ENCODE results near the gene KRTAP4-3. TPM values are rescaled to one million over a fixed set of nuclear protein-coding genes. Genes with fewer than 3 reads are reported as not detected.

The KRTAP4-3 gene
- total and polyA plus RNA-seq, 10 of the 15 experiments (the other 5 are each of a cell fraction or from before 2014, with no cell fraction given) = not detected

DNA sequence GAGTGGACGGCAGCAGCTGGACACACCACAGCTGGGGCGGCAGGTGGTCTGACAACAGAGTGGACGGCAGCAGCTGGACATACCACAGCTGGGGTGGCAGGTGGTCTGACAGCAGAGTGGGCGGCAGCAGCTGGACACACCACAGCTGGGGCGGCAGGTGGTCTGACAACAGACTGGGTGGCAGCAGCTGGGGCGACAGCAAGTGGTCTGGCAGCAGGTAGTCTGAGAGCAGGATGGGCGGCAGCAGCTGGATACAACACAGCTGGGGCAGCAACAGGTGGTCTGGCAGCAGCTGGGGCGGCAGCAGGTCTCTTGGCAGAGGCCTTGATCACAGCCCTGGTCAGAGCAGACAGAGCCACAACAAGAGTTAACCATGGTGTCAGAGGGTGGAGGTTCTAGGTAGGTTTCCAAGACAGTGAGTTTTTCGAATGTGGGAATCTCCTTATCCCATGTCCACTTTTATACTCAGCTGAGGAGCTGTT, 16.5 kb upstream of the KRTAP4-3 start, which contains the start of gene KRTAP4-1 (continued):
- TF ChIP-seq POU2F2 (IDR thresholded peaks at IDR 0.05; ENCODE audit: borderline replicate concordance, low read depth, low read length) (no peak), RB1 (IDR thresholded peaks at IDR 0.05; ENCODE audit: borderline replicate concordance) (no peak), RUNX3 (IDR thresholded peaks at IDR 0.05; ENCODE audit: low read length) (no peak)

DNA sequence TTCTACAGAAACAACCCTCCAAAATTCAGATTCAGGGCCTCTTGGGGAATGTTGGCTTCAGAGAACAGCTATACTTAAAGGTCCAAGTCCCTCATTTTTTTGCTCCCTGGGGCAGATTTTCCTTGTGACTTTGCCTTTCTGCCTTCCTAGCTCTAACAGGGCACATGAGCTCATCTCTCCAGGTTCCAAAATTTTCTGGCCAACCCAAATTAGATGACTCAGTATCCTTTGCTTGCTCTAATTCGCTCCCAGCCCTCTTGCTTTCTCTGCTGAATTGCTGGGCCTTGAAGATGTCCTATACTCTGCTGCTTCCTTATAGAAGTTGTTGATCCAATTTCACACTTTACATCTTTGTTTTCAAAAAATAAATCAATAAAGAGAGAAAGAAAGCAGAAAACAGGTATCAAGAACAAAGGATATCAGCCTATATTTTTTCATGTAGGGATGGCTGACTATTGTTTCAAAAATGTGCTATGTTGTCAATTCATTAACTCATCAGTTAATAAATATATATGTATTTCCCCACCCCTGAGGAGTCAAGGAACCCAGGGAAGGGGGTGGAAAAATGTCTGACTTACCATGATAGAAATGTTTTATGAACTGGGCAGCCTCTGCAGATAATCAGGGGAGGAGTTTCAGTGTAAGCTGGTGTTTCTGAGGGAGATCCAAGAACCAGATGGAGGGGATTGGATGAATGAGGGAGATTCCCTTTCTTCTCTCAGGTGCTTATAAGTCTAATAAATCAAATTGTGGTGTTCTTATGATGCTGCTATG, 11.0 kb upstream of the KRTAP4-3 start:
- Histone ChIP-seq H3K36me3 (ENCODE audit: control insufficient read depth in 2 of 2, insufficient read depth in 2 of 2, low read length in 1 of 2) (no peaks in the 10 kb centered on the region), H3K4me1 (ENCODE audit: control insufficient read depth, insufficient read depth, low read length) (peaks cover 3% of the 10 kb centered on the region; the same call in 1 of the 2 replicates), H3K4me2 (ENCODE audit: control insufficient read depth, insufficient read depth) (no peak overlapping the region), H4K20me1 (ENCODE audit: control insufficient read depth, insufficient read depth) (no peaks in the 10 kb centered on the region), H3K9ac (ENCODE audit: control insufficient read depth, insufficient read depth, low read length) (no peak overlapping the region), H3K79me2 (ENCODE audit: control insufficient read depth, insufficient read depth, low read length) (no peaks in the 10 kb centered on the region), H3K4me3 (no peak overlapping the region), H3K9me3 (replicated peaks; ENCODE audit: control insufficient read depth, insufficient read depth, low read length) (no peaks in the 10 kb centered on the region), H2AFZ (ENCODE audit: control insufficient read depth, low read depth, low read length) (no peak overlapping the region), H3K27ac (ENCODE audit: control insufficient read depth, insufficient read depth) (no peak overlapping the region), H3K27me3 (replicated peaks in 1 of 2; ENCODE audit: control insufficient read depth in 2 of 2, insufficient read depth in 2 of 2, low read length in 1 of 2) (no peaks in the 10 kb centered on the region; a peak in 1 of 4 replicates)
- intact Hi-C loops (cut with micrococcal nuclease; ENCODE audit: unreplicated experiment) = no loop called here
- POLR2A ChIA-PET = no interaction called here
- ATAC-seq (no peak), FAIRE-seq (no peak), DNase-seq (ENCODE audit: low read depth, low spot score) (no peak)
- SMC1A ChIA-PET (ENCODE audit: uncharacterized antibody, unreplicated experiment) = no interaction called here
- TF ChIP-seq ZZZ3 (IDR thresholded peaks at IDR 0.05; ENCODE audit: control insufficient read depth, insufficient read length, low read depth) (no peak), TCF12 (IDR thresholded peaks at IDR 0.05; ENCODE audit: low read depth, low read length) (no peak), TAF1 (IDR thresholded peaks at IDR 0.05; ENCODE audit: borderline replicate concordance, low read depth, low read length) (no peak), SREBF2 (IDR thresholded peaks at IDR 0.05; ENCODE audit: low read length) (no peak), SIN3A (IDR thresholded peaks at IDR 0.05; ENCODE audit: low read depth, low read length) (no peak), ZBTB33 (IDR thresholded peaks at IDR 0.05) (no peak), EZH2 (IDR thresholded peaks at IDR 0.05; ENCODE audit: borderline replicate concordance, control insufficient read depth, low read depth, low read length) (no peak), CBX5 (IDR thresholded peaks at IDR 0.05; ENCODE audit: low read depth) (no peak), SREBF1 (IDR thresholded peaks at IDR 0.05; ENCODE audit: low read length) (no peak), RUNX3 (IDR thresholded peaks at IDR 0.05; ENCODE audit: low read length) (no peak)
- TF ChIP-seq, protein P1, sequence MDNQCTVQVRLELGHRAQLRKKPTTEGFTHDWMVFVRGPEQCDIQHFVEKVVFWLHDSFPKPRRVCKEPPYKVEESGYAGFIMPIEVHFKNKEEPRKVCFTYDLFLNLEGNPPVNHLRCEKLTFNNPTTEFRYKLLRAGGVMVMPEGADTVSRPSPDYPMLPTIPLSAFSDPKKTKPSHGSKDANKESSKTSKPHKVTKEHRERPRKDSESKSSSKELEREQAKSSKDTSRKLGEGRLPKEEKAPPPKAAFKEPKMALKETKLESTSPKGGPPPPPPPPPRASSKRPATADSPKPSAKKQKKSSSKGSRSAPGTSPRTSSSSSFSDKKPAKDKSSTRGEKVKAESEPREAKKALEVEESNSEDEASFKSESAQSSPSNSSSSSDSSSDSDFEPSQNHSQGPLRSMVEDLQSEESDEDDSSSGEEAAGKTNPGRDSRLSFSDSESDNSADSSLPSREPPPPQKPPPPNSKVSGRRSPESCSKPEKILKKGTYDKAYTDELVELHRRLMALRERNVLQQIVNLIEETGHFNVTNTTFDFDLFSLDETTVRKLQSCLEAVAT (IDR thresholded peaks at IDR 0.05) = no peak
- TF ChIP-seq, protein P2, sequence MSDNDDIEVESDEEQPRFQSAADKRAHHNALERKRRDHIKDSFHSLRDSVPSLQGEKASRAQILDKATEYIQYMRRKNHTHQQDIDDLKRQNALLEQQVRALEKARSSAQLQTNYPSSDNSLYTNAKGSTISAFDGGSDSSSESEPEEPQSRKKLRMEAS (IDR thresholded peaks at IDR 0.05; ENCODE audit: low read depth, low read length) = no peak
- BruUV-seq (replicated peaks) = no TSS peak
- in situ Hi-C loops (cut with MboI) = no loop called here
- WGBS (ENCODE audit: insufficient coverage, insufficient replicate concordance, low lambda C conversion rate, missing lambda C conversion rate) = 40% methylated on average over 1 of the region's 1 CpG
- RAD21 ChIA-PET (ENCODE audit: unreplicated experiment) = no interaction called here
- CTCF ChIA-PET = interaction anchor here (0.8 kb wide), 1 partner anchor 469 kb away, joined by 3 read pairs; no protein-coding TSS in a partner anchor
